IMR-90 (cell line): ENCODE results near the gene AZU1. TPM values are rescaled to one million over a fixed set of nuclear protein-coding genes. Genes with fewer than 3 reads are reported as not detected.
A peak's percentile ranks its signal among the peaks of the same experiment; 100 is the strongest.

Experiments
- ATAC-seq: fragments of 200-7000 bp; cut with Tn5 transposase; 2 replicates; pipeline ENCODE4 v1.9.1; 2020; ENCODE audit warnings: low read depth, mild to moderate bottlenecking, moderate library complexity
- BruUV-seq: library from RNA; stranded (reverse); fragments of 400-500 nt; replicated peaks from 2 replicates; lab custom pipeline; 2021; lab: Mats Ljungman, UMichigan
- CTCF ChIA-PET: fragments of 300-600 bp; formaldehyde crosslinking; extraction: SDS; loops from one replicate; lab custom pipeline; 2021; ENCODE audit warnings: antibody characterized with exemption; lab: Yijun Ruan, JAX
- POLR2A ChIA-PET: fragments of 300-600 bp; sonication (Branson Sonifier 250); formaldehyde crosslinking; loops from one replicate; lab custom pipeline; 2022; ENCODE audit warnings: antibody characterized with exemption; ENCODE audit not compliant: unreplicated experiment; lab: Charles Lee
- DNase-seq: peaks from one replicate; pipeline ENCODE4 v3.0.0; 2013
- H2AFZ ChIP-seq: replicated peaks from 2 replicates; pipeline ENCODE3; 2013; ENCODE audit warnings: low read length, mild to moderate bottlenecking; ENCODE audit not compliant: poor library complexity
- H2AK5ac ChIP-seq: 2 replicates; pipeline ENCODE4 v1.6.1; 2013; ENCODE audit warnings: low read depth, low read length, inconsistent platforms
- H2AK9ac ChIP-seq: replicated peaks from 2 replicates; pipeline ENCODE3; 2013; ENCODE audit warnings: mild to moderate bottlenecking, low read depth, low read length, moderate library complexity; ENCODE audit not compliant: poor library complexity
- H2BK120ac ChIP-seq: 2 replicates; pipeline ENCODE4 v1.6.1; 2013; ENCODE audit warnings: low read depth, low read length, inconsistent platforms
- H2BK15ac ChIP-seq: 3 replicates; pipeline ENCODE4 v1.6.1; 2013; ENCODE audit warnings: low read depth, low read length, inconsistent platforms
- H2BK20ac ChIP-seq: 2 replicates; pipeline ENCODE4 v1.6.1; 2013; ENCODE audit warnings: low read depth, mild to moderate bottlenecking, inconsistent platforms, low read length, moderate library complexity
- H2BK5ac ChIP-seq: 2 replicates; pipeline ENCODE4 v1.6.1; 2013; ENCODE audit warnings: mild to moderate bottlenecking, low read depth, low read length, inconsistent platforms; ENCODE audit not compliant: poor library complexity, severe bottlenecking
- H3K14ac ChIP-seq: replicated peaks from 2 replicates; pipeline ENCODE4 v1.6.1; 2013; ENCODE audit warnings: low read depth, low read length, inconsistent platforms
- H3K18ac ChIP-seq: 2 replicates; pipeline ENCODE4 v1.6.1; 2013; ENCODE audit warnings: low read depth, low read length, control low read depth
- H3K23ac ChIP-seq: 2 replicates; pipeline ENCODE4 v1.6.1; 2013; ENCODE audit warnings: low read depth, low read length, inconsistent platforms
- H3K27ac ChIP-seq: 2 replicates; pipeline ENCODE4 v1.5.1; 2013; ENCODE audit warnings: mild to moderate bottlenecking, control low read depth, low read length; ENCODE audit not compliant: insufficient read depth
- H3K27me3 ChIP-seq: 2 replicates; pipeline ENCODE4 v1.6.1; 2013; ENCODE audit warnings: low read length; ENCODE audit not compliant: control insufficient read depth, insufficient read depth
- H3K36me3 ChIP-seq: 2 replicates; pipeline ENCODE4 v1.6.1; 2013; ENCODE audit warnings: low read length, mixed read lengths; ENCODE audit not compliant: control insufficient read depth, insufficient read depth
- H3K4ac ChIP-seq: 2 replicates; pipeline ENCODE4 v1.6.1; 2013; ENCODE audit warnings: low read depth, low read length, inconsistent platforms
- H3K4me1 ChIP-seq: 2 replicates; pipeline ENCODE4 v1.6.1; 2013; ENCODE audit warnings: low read length, mixed read lengths; ENCODE audit not compliant: control insufficient read depth, insufficient read depth
- H3K4me2 ChIP-seq: 2 replicates; pipeline ENCODE4 v1.6.1; 2013; ENCODE audit warnings: low read depth, mild to moderate bottlenecking, control low read depth, low read length, moderate library complexity
- H3K4me3 ChIP-seq: 2 replicates; pipeline ENCODE4 v1.5.1; 2013; ENCODE audit warnings: low read depth, mild to moderate bottlenecking, control low read depth, low read length, moderate library complexity; ENCODE audit not compliant: insufficient read depth
- H3K56ac ChIP-seq: 2 replicates; pipeline ENCODE4 v1.6.1; 2013; ENCODE audit warnings: low read length, inconsistent platforms; ENCODE audit not compliant: insufficient read depth; ENCODE audit errors: extremely low read depth
- H3K79me1 ChIP-seq, 2 experiments: 2 replicates each; pipeline ENCODE4 v1.6.1; 2013; ENCODE audit warnings: low read length in 2 of 2, inconsistent platforms in 1 of 2, low read depth in 1 of 2
- H3K9ac ChIP-seq: 2 replicates; pipeline ENCODE4 v1.6.1; 2013; ENCODE audit warnings: low read depth, low read length, control low read depth
- H3K9me1 ChIP-seq: 2 replicates; pipeline ENCODE4 v1.6.1; 2013; ENCODE audit warnings: low read length, inconsistent platforms; ENCODE audit not compliant: insufficient read depth
- H3K9me3 ChIP-seq: 2 replicates; pipeline ENCODE4 v1.6.1; 2013; ENCODE audit warnings: low read length; ENCODE audit not compliant: control insufficient read depth, insufficient read depth
- H4K20me1 ChIP-seq: 2 replicates; pipeline ENCODE4 v1.6.1; 2013; ENCODE audit warnings: low read length, inconsistent platforms; ENCODE audit not compliant: insufficient read depth
- H4K5ac ChIP-seq: 2 replicates; pipeline ENCODE4 v1.6.1; 2013; ENCODE audit warnings: mild to moderate bottlenecking, low read depth, low read length, control low read depth
- H4K8ac ChIP-seq, 2 experiments: 2 replicates each; pipeline ENCODE4 v1.6.1; 2013; ENCODE audit warnings: low read depth in 2 of 2, low read length in 2 of 2, control low read depth in 1 of 2, inconsistent platforms in 1 of 2
- H4K91ac ChIP-seq: 2 replicates; pipeline ENCODE4 v1.6.1; 2013; ENCODE audit warnings: low read depth, low read length, inconsistent platforms; ENCODE audit not compliant: insufficient read depth
- CEBPB ChIP-seq: IDR thresholded peaks from 2 replicates; pipeline ENCODE4 v1.6.1; 2012; ENCODE audit warnings: low read depth, low read length, improper control_type of control experiment
- FOS ChIP-seq: fragments of 150-350 bp; IDR thresholded peaks from 2 replicates; pipeline ENCODE4 v1.6.1; 2016; ENCODE audit warnings: low read depth, low read length
- MAFK ChIP-seq: IDR thresholded peaks from 2 replicates; pipeline ENCODE4 v1.6.1; 2012; ENCODE audit warnings: low read depth, low read length, improper control_type of control experiment
- MAZ ChIP-seq: IDR thresholded peaks from 2 replicates; pipeline ENCODE4 v1.6.1; 2012; ENCODE audit warnings: low read depth, mild to moderate bottlenecking, low read length, improper control_type of control experiment, moderate library complexity, borderline replicate concordance
- USF2 ChIP-seq: fragments of 150-350 bp; IDR thresholded peaks from 2 replicates; pipeline ENCODE4 v1.6.1; 2017; ENCODE audit warnings: mild to moderate bottlenecking, antibody characterized with exemption, low read length, low read depth
- WGBS, 2 experiments: methylation state at CpG; one replicate each; pipeline versions ENCODE4 v1.1.5 to v1.1.7; 2013; ENCODE audit warnings: missing lambda C conversion rate in 2 of 2; ENCODE audit not compliant: insufficient read length in 1 of 2; ENCODE audit errors: extremely low coverage in 2 of 2; 5-methylcytosine and 5-hydroxymethylcytosine counted together
- dilution Hi-C: fragments of 300-500 bp; cut with HindIII; formaldehyde crosslinking; loops from one replicate; pipeline ENCODE4 v1.14.3; 2018; ENCODE audit warnings: low sequenced_read_pairs; ENCODE audit not compliant: unreplicated experiment
- in situ Hi-C: fragments of 300-500 bp; cut with MboI; formaldehyde crosslinking; loops from 3 replicates; pipeline ENCODE4 v1.14.3; 2019; ENCODE audit warnings: low sequenced_read_pairs, inconsistent platforms, mixed read lengths
- intact Hi-C: fragments of 100-400 bp; cut with micrococcal nuclease; formaldehyde crosslinking; loops from 2 replicates; pipeline ENCODE4 v1.10.0; 2022
- polyA plus RNA-seq, 3 experiments: library from polyadenylated mRNA; depleted of rRNA; stranded (reverse); fragments of >200 nt; gene quantifications; 2 replicates each; pipeline ENCODE4 v1.2.3, GENCODE V29; 2012; ENCODE audit warnings: low replicate concordance in 1 of 3
- total RNA-seq: library from RNA; depleted of rRNA; stranded (reverse); fragments of >200 nt; gene quantifications from 2 replicates; pipeline ENCODE4 v1.2.3, GENCODE V29; 2012

AZU1 gene
- total and polyA plus RNA-seq, 2 of the 4 experiments (the other 2 are of a cell fraction), result 0.12 TPM; not detected in 1

GRCh38 chr19:825897-826644 is 1.6 kb upstream of the AZU1 start:
- in situ Hi-C loops (no loop called here), intact Hi-C loops (no loop called here), dilution Hi-C loops (no loop called here)
- no peaks in the 10 kb centered on the region for H3K79me1 ChIP-seq
- H2BK120ac ChIP-seq, result no peak overlapping the region
- H4K91ac ChIP-seq, result no peak overlapping the region
- H2BK15ac ChIP-seq, result no peak overlapping the region
- peaks cover 2% of the 10 kb centered on the region; the same call in 1 of the 2 replicates for H3K27me3 ChIP-seq
- H3K23ac ChIP-seq, result no peak overlapping the region
- H3K9me1 ChIP-seq, result no peaks in the 10 kb centered on the region
- H3K14ac ChIP-seq, result no peak overlapping the region
- H2AFZ ChIP-seq, result no peak overlapping the region
- POLR2A ChIA-PET, result no interaction called here
- no peak overlapping the region for H3K27ac ChIP-seq
- no peak overlapping the region for H2AK9ac ChIP-seq
- no peaks in the 10 kb centered on the region for H3K36me3 ChIP-seq
- no peak overlapping the region for H3K9ac ChIP-seq
- no peak overlapping the region for H4K8ac ChIP-seq
- H4K5ac ChIP-seq, result no peak overlapping the region
- H3K4me3 ChIP-seq, result no peak overlapping the region
- no peak overlapping the region for H3K56ac ChIP-seq
- CTCF ChIA-PET, result no interaction called here
- peak; percentile 30; the same call in 1 of the 2 replicates for ATAC-seq
- H3K4me2 ChIP-seq, result no peak overlapping the region
- H2BK20ac ChIP-seq, result no peak overlapping the region
- no peak overlapping the region for H3K4ac ChIP-seq
- peaks cover 3% of the 10 kb centered on the region; the same call in 1 of the 2 replicates for H3K4me1 ChIP-seq
- BruUV-seq, result no TSS peak
- H4K20me1 ChIP-seq, result no peaks in the 10 kb centered on the region
- H3K18ac ChIP-seq, result no peak overlapping the region
- 89% methylated on average over 5 of the region's 19 CpGs; no CpG with 5 or more reads in 1 of the 2 experiments for WGBS, 2 experiments
- TF ChIP-seq MAZ, result no peak
- no peak for TF ChIP-seq USF2
- TF ChIP-seq MAFK, result no peak
- no peak; the same call in 1 of the 2 replicates for TF ChIP-seq CEBPB
- TF ChIP-seq FOS, result no peak
- DNase-seq, result no peak
- no peaks in the 10 kb centered on the region for H3K9me3 ChIP-seq
- H2AK5ac ChIP-seq, result no peak overlapping the region
- no peak overlapping the region for H2BK5ac ChIP-seq
